K562 (cell line): ENCODE results near the gene ROR2. TPM values are rescaled to one million over a fixed set of nuclear protein-coding genes. Genes with fewer than 3 reads are reported as not detected.

ENCODE experiments used
- ATAC-seq: fragments of 200-7000 bp; cut with Tn5 transposase; 3 replicates; pipeline ENCODE4 v1.9.1; 2020; ENCODE audit warnings: moderate library complexity
- BruUV-seq: library from RNA; stranded (reverse); fragments of 400-500 nt; replicated peaks from 2 replicates; lab custom pipeline; 2021; lab: Mats Ljungman, UMichigan
- CTCF ChIA-PET: fragments of 300-600 bp; formaldehyde crosslinking; extraction: SDS; loops from one replicate; lab custom pipeline; 2021; ENCODE audit warnings: low intra/inter-chr PET ratio; lab: Yijun Ruan, JAX
- POLR2A ChIA-PET: fragments of 300-600, 350-650 bp; sonication (Branson Sonifier 250); formaldehyde crosslinking; extraction: SDS; loops from one replicate; lab custom pipeline; 2021; ENCODE audit warnings: antibody characterized with exemption, inconsistent platforms; lab: Yijun Ruan, JAX
- DNase-seq, 4 experiments: peaks; one replicate each; pipeline versions ENCODE4 v3.0.0 to v3.0.0-alpha.2; 2011 to 2018; ENCODE audit warnings: low spot score in 3 of 4, mixed read lengths in 3 of 4; ENCODE audit errors: extremely low read depth in 1 of 4
- FAIRE-seq: peaks from 2 replicates; lab custom pipeline; 2011; peaks lifted over from hg19 to GRCh38; lab: Jason Lieb, UNC
- H2AFZ ChIP-seq: 2 replicates; pipeline ENCODE4 v1.6.0; 2011; ENCODE audit warnings: low read depth, low read length, control low read depth, inconsistent platforms
- H3K27ac ChIP-seq: fragments of 200-600 bp; 3 replicates; pipeline ENCODE4 v1.8.0; 2011; ENCODE audit warnings: low read depth, mild to moderate bottlenecking, control low read depth, inconsistent platforms, low read length, moderate library complexity, mixed read lengths; ENCODE audit errors: extremely low read depth
- H3K27me3 ChIP-seq, 2 experiments: fragments of 300-600 bp in 1 of 2; 2 replicates in 1 of 2; 3 replicates in 1 of 2; pipeline versions ENCODE4 v1.6.0 to v1.8.0; 2011; ENCODE audit warnings: inconsistent platforms in 2 of 2, low read length in 2 of 2, mild to moderate bottlenecking in 1 of 2, mixed read lengths in 1 of 2, moderate library complexity in 1 of 2; ENCODE audit not compliant: control insufficient read depth in 2 of 2, insufficient read depth in 2 of 2
- H3K36me3 ChIP-seq: fragments of 300-600 bp; 3 replicates; pipeline ENCODE4 v1.8.0; 2011; ENCODE audit warnings: mild to moderate bottlenecking, low read length, inconsistent platforms; ENCODE audit not compliant: control insufficient read depth, insufficient read depth
- H3K4me1 ChIP-seq, 2 experiments: fragments of 200-600 bp in 1 of 2; replicated peaks in 1 of 2; 2 replicates in 1 of 2; 3 replicates in 1 of 2; pipeline versions ENCODE4 v1.5.1 to v1.8.0; 2011; ENCODE audit warnings: inconsistent platforms in 2 of 2, low read length in 2 of 2, mild to moderate bottlenecking in 1 of 2, mixed read lengths in 1 of 2, moderate library complexity in 1 of 2; ENCODE audit not compliant: control insufficient read depth in 2 of 2, insufficient read depth in 2 of 2
- H3K4me2 ChIP-seq: 2 replicates; pipeline ENCODE4 v1.6.1; 2011; ENCODE audit warnings: low read length, control low read depth, inconsistent platforms, mixed read lengths; ENCODE audit not compliant: insufficient read depth
- H3K4me3 ChIP-seq: fragments of 200-600 bp; sonication (generic), shearing (Covaris generic); 2 replicates; pipeline ENCODE4 v1.5.1; 2016; ENCODE audit warnings: control low read depth, inconsistent platforms
- H3K79me2 ChIP-seq: fragments of 200-600 bp; 3 replicates; pipeline ENCODE4 v1.8.0; 2011; ENCODE audit warnings: low read length, inconsistent platforms; ENCODE audit not compliant: control insufficient read depth, insufficient read depth
- H3K9ac ChIP-seq, 2 experiments: 2 replicates each; pipeline versions ENCODE4 v1.6.0 to v1.6.1; 2011; ENCODE audit warnings: low read depth in 2 of 2, low read length in 2 of 2, control low read depth in 1 of 2, inconsistent platforms in 1 of 2, mild to moderate bottlenecking in 1 of 2, mixed read lengths in 1 of 2; ENCODE audit not compliant: insufficient read depth in 1 of 2
- H3K9me1 ChIP-seq: one replicate; pipeline ENCODE4 v1.6.0; 2011; ENCODE audit warnings: inconsistent platforms, mild to moderate bottlenecking, low read length, moderate library complexity; ENCODE audit not compliant: control insufficient read depth, insufficient read depth
- H3K9me3 ChIP-seq: replicated peaks from 2 replicates; pipeline ENCODE4 v1.5.1; 2011; ENCODE audit warnings: low read depth, low read length, inconsistent platforms; ENCODE audit not compliant: control insufficient read depth, insufficient read depth
- H4K20me1 ChIP-seq: replicated peaks from 2 replicates; pipeline ENCODE4 v1.6.1; 2011; ENCODE audit warnings: low read length, inconsistent platforms, mixed read lengths; ENCODE audit not compliant: control insufficient read depth, insufficient read depth
- EGR1 ChIP-seq: fragments of 450-650 bp; conservative IDR thresholded peaks from 2 replicates; pipeline ENCODE4 v1.6.1; 2017; ENCODE audit warnings: mild to moderate bottlenecking
- NCOA2 ChIP-seq, 2 experiments: fragments of 450-650 bp; IDR thresholded peaks; 2 replicates each; pipeline ENCODE4 v1.6.1; 2018; ENCODE audit warnings: mild to moderate bottlenecking in 2 of 2, moderate library complexity in 1 of 2; ENCODE audit not compliant: partially characterized antibody in 2 of 2
- U2AF1 ChIP-seq: fragments of 200-400 bp; formaldehyde crosslinking; optimal IDR thresholded peaks from 2 replicates; pipeline ENCODE3; 2017; ENCODE audit warnings: mild to moderate bottlenecking, low read depth, low read length, moderate library complexity
- ZMIZ1 ChIP-seq, 2 experiments: fragments of 150-350 bp in 1 of 2; IDR thresholded peaks; 2 replicates each; pipeline ENCODE4 v1.6.1; 2012 to 2016; ENCODE audit warnings: low read depth in 2 of 2, low read length in 2 of 2, mild to moderate bottlenecking in 1 of 2, moderate library complexity in 1 of 2
- ZNF384 ChIP-seq: IDR thresholded peaks from 2 replicates; pipeline ENCODE4 v1.6.1; 2012; ENCODE audit warnings: low read depth, low read length, improper control_type of control experiment
- WGBS: fragments of 100-300 bp; shearing (Covaris generic); methylation state at CpG from one replicate; pipeline ENCODE4 v1.1.6; 2016; ENCODE audit warnings: low coverage, mixed read lengths; ENCODE audit not compliant: insufficient coverage; ENCODE audit errors: missing lambda C conversion rate; 5-methylcytosine and 5-hydroxymethylcytosine counted together
- in situ Hi-C: fragments of 300-500 bp; cut with MboI; formaldehyde crosslinking; loops from 4 replicates; pipeline ENCODE4 v1.15.0; 2018; ENCODE audit warnings: inconsistent platforms, mixed read lengths
- intact Hi-C: fragments of 100-400 bp; cut with micrococcal nuclease; formaldehyde crosslinking; loops from 2 replicates; pipeline ENCODE4 v1.14.2; 2022
- polyA plus RNA-seq, 8 experiments: library from polyadenylated mRNA; depleted of rRNA in 4 of 8; stranded (reverse) in 5 of 8; unstranded in 3 of 8; fragments of >200 nt; fragmentation: Nextera tagmentation in 2 of 8; fragmentation: Illumina TruSeq in 1 of 8; extraction: Ambion mirVana in 2 of 8; extraction: Trizol in 1 of 8; gene quantifications; 2 replicates each; pipeline versions ENCODE4 v1.2.1 to v1.2.3, GENCODE V29; 2011 to 2014; ENCODE audit warnings: inconsistent platforms in 1 of 8, missing spikeins in 1 of 8
- total RNA-seq, 7 experiments: library from RNA; depleted of rRNA in 6 of 7; stranded (reverse); fragments of >200 nt in 6 of 7; fragmentation: Illumina TruSeq in 2 of 7; extraction: Trizol in 2 of 7; gene quantifications; 2 replicates each; pipeline versions ENCODE4 v1.2.1 to v1.2.3, GENCODE V29; 2011 to 2021; ENCODE audit warnings: low replicate concordance in 1 of 7

Gene ROR2
- total and polyA plus RNA-seq, 9 of the 15 experiments (the other 6 are each of a cell fraction or from before 2014, with no cell fraction given) = 5.6 to 33.8 (median 15.3) TPM

- no peak for TF ChIP-seq NCOA2 (IDR thresholded peaks at IDR 0.05; ENCODE audit: partially characterized antibody in 2 of 2)
Observed at GRCh38 chr9:91848146-91848545, 101.9 kb downstream of the ROR2 start (continued).

- in situ Hi-C loops = no loop called here
- CTCF ChIA-PET = no interaction called here
- 62% methylated on average over 13 of the region's 13 CpGs for WGBS
Observed at GRCh38 chr9:91847581-91848091, 102.4 kb downstream of the ROR2 start.

More at GRCh38 chr9:91847581-91848091, 102.4 kb downstream of the ROR2 start:
- POLR2A ChIA-PET = interaction anchor here (1.1 kb wide), 1 partner anchor 8 kb away, joined by 5 read pairs; no protein-coding TSS in a partner anchor
- Histone ChIP-seq H2AFZ (no peak overlapping the region), H3K4me2 (no peak overlapping the region), H3K27ac (no peak overlapping the region), H3K36me3 (peaks cover 10% of the 10 kb centered on the region), H4K20me1 (peaks cover 6% of the 10 kb centered on the region; the same call in 1 of the 2 replicates), H3K79me2 (peaks cover 30% of the 10 kb centered on the region), H3K9me3 (no peaks in the 10 kb centered on the region), H3K9me1 (peaks cover 3% of the 10 kb centered on the region), H3K4me3 (no peak overlapping the region), H3K4me1 (peaks cover 0 to 16% of the 10 kb centered on the region in 2 experiments; a peak in 4 of 5 replicates), H3K27me3 (no peaks in the 10 kb centered on the region), H3K9ac (peak overlapping the region in 1 of 2 experiments; percentile 72; a peak in 1 of 4 replicates)
- no peak for DNase-seq
- no TSS peak for BruUV-seq
- intact Hi-C loops = no loop called here
- FAIRE-seq = peak; percentile 77
- ATAC-seq = no peak; the same call in 2 of the 3 replicates
- TF ChIP-seq ZMIZ1 (IDR thresholded peaks at IDR 0.05; ENCODE audit: low read depth in 2 of 2, low read length in 2 of 2) (no peak), EGR1 (peak; percentile 55; the same call in 1 of the 2 replicates), ZNF384 (no peak), U2AF1 (no peak)
